ENCODE measurements around the gene FOXF2.

The FOXF2 gene

DNA sequence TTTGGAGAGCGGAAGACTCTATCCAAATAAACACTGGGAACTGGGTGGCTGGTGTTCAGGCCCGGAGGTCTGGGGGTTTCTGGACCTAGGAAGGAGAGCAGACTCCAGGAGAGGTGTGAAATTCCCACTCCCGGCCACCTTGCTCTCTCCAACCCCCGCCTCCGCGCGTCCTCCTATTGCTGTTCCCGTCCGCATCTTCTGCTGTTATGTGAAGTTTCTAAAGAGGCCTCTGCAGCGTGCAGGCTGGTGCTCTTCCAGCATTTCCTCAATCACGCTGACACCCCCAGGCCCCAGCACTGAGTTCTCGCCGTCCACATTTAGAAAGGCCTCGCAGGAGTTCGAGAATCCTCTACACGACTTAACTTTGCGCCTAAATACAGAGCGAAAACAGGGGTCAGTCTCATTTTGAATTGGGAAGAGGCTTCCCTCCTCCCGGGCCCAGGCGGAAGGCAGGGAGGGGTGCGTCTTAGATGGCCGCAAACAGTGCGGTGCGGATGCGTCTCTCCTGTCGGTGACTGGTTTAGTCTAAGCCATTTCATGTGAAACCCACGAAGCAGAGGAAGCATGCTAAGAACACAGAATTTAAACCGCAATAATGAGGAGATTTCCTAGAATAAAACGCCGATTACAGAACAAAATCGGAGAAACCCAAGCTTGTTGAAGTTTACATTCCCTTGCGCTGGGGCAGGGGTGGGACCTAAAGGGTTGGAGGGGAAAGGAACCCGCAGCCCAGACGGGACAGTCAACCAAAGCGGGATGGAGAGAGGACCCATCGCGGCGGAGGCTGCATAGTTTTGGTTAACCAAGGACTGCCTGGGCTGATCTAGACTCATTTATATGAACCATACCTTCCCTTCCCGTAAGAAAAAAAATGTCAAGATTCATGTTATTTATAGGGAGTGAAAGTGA lies 4.0 kb upstream of the FOXF2 start:
- TF ChIP-seq CTCF (IDR thresholded peaks at IDR 0.05; ENCODE audit: control insufficient read depth, insufficient read depth, low read depth, low read length, missing control alignments), result no peak
- no peak overlapping the region for H3K4me3 ChIP-seq (ENCODE audit: control insufficient read depth, low read depth, low read length)
- DNase-seq (ENCODE audit: low read depth), result no peak

- no peak overlapping the region for H3K4me3 ChIP-seq (ENCODE audit: control insufficient read depth, low read depth, low read length)
- DNase-seq (ENCODE audit: low read depth), result no peak
- no peak for TF ChIP-seq CTCF (IDR thresholded peaks at IDR 0.05; ENCODE audit: control insufficient read depth, insufficient read depth, low read depth, low read length, missing control alignments)
These were observed 3.2 kb upstream of the FOXF2 start for GRCh38 chr6:1386038-1386709.

DNA sequence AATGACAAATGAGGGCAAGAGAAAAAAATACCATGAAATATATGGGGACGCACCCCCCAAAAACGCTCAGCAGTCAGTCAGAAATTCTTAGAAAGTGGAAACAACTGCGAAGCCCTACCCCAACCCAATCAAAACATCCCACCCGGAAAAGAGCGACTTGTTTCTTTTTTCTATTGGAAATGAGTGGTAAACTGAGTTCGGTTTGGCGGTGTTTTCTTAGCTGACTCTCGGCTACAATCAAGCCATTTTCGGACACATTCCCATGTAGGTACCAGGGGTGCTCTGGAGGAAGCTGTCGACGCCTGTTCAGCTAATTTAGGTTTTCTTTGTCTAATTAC lies 1.9 kb upstream of the FOXF2 start:
- no peak for TF ChIP-seq CTCF (IDR thresholded peaks at IDR 0.05; ENCODE audit: control insufficient read depth, insufficient read depth, low read depth, low read length, missing control alignments)
- H3K4me3 ChIP-seq (ENCODE audit: control insufficient read depth, low read depth, low read length), result no peak overlapping the region
- DNase-seq (ENCODE audit: low read depth), result no peak

- H3K4me3 ChIP-seq (ENCODE audit: control insufficient read depth, low read depth, low read length), result no peak overlapping the region
These were observed 1.3 kb upstream of the FOXF2 start for GRCh38 chr6:1387876-1388629.

DNA sequence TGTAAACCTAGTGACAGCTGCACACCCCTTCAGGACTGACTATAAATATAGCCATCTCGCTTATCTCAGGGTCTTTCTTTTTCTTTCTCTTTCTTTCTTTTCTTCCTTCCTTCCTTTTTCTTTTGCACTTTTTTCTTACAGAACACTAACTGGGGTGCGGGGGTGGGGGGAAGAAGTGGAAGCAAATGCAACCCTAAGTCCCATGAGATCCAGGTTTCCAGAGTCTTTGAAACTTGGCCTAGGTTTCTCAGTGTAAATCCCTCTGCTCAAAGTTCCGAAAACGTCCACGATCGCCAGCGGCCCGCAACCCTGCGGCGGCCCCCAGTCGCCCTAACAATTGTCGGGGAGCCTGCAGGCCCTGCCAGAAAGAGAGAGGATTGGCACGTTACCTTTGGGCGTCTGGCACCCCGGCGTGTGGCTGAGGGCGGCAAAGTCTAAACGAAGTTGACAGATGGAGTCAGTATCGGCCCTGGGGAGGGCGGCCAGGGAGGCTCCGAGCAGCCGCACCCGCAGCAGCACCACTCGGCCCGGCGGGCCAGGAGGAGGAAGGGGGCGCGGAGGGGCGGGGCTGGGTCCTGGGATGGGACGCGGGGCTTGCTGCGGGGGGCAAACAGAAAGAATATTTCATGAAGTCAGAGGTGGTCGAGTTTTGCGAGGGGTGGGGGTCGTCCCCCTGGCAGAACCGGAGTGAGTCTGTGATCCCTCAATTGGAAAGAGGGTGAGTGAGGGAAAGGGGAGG lies 577 bp upstream of the FOXF2 start:
- no peak for DNase-seq (ENCODE audit: low read depth)
- H3K4me3 ChIP-seq (ENCODE audit: control insufficient read depth, low read depth, low read length), result peak overlapping the region; percentile 70
- no peak for TF ChIP-seq CTCF (IDR thresholded peaks at IDR 0.05; ENCODE audit: control insufficient read depth, insufficient read depth, low read depth, low read length, missing control alignments)

More at GRCh38 chr6:1387876-1388629, 1.3 kb upstream of the FOXF2 start:
- DNase-seq (ENCODE audit: low read depth), result no peak
- no peak for TF ChIP-seq CTCF (IDR thresholded peaks at IDR 0.05; ENCODE audit: control insufficient read depth, insufficient read depth, low read depth, low read length, missing control alignments)
